ENCODE measurements around the gene C1orf105. TPM values are rescaled to one million over a fixed set of nuclear protein-coding genes. Genes with fewer than 3 reads are reported as not detected.

Gene C1orf105
- total and polyA plus RNA-seq, 2 experiments from 2014 or later = not detected

DNA sequence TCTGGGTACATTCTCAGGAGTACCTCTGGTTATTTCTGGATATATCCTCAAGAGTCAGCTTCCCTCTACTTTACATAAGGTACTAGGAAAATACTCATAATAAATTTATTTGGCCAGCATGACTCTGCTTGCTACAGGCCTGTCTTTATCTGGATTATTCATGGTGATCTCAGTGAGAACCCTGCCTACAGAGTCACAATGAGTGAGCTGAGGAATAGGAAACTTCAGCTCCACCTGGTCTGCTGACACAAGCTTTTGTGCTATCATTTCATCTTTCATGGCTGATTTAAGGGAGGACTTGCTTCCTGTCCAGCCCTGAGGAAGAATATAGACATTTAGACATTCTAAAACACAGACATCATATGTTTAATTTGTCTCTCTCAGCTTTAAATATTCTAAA, 93.0 kb downstream of the C1orf105 start (continued):
- TF ChIP-seq, protein P1, sequence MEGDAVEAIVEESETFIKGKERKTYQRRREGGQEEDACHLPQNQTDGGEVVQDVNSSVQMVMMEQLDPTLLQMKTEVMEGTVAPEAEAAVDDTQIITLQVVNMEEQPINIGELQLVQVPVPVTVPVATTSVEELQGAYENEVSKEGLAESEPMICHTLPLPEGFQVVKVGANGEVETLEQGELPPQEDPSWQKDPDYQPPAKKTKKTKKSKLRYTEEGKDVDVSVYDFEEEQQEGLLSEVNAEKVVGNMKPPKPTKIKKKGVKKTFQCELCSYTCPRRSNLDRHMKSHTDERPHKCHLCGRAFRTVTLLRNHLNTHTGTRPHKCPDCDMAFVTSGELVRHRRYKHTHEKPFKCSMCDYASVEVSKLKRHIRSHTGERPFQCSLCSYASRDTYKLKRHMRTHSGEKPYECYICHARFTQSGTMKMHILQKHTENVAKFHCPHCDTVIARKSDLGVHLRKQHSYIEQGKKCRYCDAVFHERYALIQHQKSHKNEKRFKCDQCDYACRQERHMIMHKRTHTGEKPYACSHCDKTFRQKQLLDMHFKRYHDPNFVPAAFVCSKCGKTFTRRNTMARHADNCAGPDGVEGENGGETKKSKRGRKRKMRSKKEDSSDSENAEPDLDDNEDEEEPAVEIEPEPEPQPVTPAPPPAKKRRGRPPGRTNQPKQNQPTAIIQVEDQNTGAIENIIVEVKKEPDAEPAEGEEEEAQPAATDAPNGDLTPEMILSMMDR (conservative IDR thresholded peaks at IDR 0.05; ENCODE audit: low read depth in 2 of 2) = no peak
- TF ChIP-seq STAT1 (IDR thresholded peaks at IDR 0.05; ENCODE audit: unreplicated experiment) (no peak), NANOG (IDR thresholded peaks at IDR 0.05; ENCODE audit: borderline replicate concordance) (no peak), ZNF114 (CRISPR knock-in tag; IDR thresholded peaks at IDR 0.05) (no peak), JUNB (IDR thresholded peaks at IDR 0.05; ENCODE audit: unreplicated experiment) (no peak)

DNA sequence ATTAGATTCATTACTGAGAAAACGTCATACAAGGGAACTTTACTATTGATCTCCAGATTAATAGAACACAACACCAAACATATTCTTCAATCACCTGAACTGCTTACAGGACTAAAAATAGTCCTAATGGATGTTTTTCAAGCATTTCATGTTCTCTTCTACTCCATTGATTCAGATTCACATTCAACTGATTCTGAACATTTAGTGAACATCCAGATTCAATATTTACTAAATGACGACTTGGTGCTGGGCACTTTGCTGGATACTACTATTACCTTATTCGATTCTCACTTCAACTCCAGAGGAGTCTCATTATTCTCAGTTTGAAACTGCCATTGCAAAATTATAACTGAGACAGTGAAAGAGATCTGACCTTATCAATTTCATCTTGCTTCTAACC, 93.6 kb downstream of the C1orf105 start:
- no peaks in the 10 kb centered on the region for H3K36me3 ChIP-seq (ENCODE audit: insufficient read depth)
- H3K4me3 ChIP-seq = no peak overlapping the region
- H3K27me3 Mint-ChIP-seq (ENCODE audit: insufficient read depth, low read depth, poor library complexity) = no peaks in the 10 kb centered on the region
- H3K79me2 ChIP-seq (replicated peaks; ENCODE audit: insufficient read depth) = no peaks in the 10 kb centered on the region
- H3K4me1 ChIP-seq (ENCODE audit: insufficient read depth) = no peaks in the 10 kb centered on the region
- H4K20me1 ChIP-seq (replicated peaks; ENCODE audit: insufficient read depth) = no peaks in the 10 kb centered on the region
- H3K4me1 Mint-ChIP-seq = no peaks in the 10 kb centered on the region
- H3K9me3 Mint-ChIP-seq = no peaks in the 10 kb centered on the region
- DNase-seq (ENCODE audit: low spot score) (no peak), ATAC-seq (no peak)
- H2AFZ ChIP-seq = no peak overlapping the region
- H3K27ac ChIP-seq (ENCODE audit: low read depth) = no peak overlapping the region
- H3F3A ChIP-seq (replicated peaks; ENCODE audit: low read depth) = no peaks in the 10 kb centered on the region
- no peak overlapping the region for H3K27ac Mint-ChIP-seq
- H3K36me3 Mint-ChIP-seq (ENCODE audit: low read depth) = no peaks in the 10 kb centered on the region
- H3K9me2 ChIP-seq (ENCODE audit: insufficient read depth) = no peaks in the 10 kb centered on the region
- TF ChIP-seq CREB1 (CRISPR knock-in tag; IDR thresholded peaks at IDR 0.05; ENCODE audit: low read depth) (no peak), JUNB (IDR thresholded peaks at IDR 0.05; ENCODE audit: unreplicated experiment) (no peak), NANOG (IDR thresholded peaks at IDR 0.05; ENCODE audit: borderline replicate concordance) (no peak), EZH2 (IDR thresholded peaks at IDR 0.05; ENCODE audit: low read depth, unreplicated experiment) (no peak)
- TF ChIP-seq, protein P2, sequence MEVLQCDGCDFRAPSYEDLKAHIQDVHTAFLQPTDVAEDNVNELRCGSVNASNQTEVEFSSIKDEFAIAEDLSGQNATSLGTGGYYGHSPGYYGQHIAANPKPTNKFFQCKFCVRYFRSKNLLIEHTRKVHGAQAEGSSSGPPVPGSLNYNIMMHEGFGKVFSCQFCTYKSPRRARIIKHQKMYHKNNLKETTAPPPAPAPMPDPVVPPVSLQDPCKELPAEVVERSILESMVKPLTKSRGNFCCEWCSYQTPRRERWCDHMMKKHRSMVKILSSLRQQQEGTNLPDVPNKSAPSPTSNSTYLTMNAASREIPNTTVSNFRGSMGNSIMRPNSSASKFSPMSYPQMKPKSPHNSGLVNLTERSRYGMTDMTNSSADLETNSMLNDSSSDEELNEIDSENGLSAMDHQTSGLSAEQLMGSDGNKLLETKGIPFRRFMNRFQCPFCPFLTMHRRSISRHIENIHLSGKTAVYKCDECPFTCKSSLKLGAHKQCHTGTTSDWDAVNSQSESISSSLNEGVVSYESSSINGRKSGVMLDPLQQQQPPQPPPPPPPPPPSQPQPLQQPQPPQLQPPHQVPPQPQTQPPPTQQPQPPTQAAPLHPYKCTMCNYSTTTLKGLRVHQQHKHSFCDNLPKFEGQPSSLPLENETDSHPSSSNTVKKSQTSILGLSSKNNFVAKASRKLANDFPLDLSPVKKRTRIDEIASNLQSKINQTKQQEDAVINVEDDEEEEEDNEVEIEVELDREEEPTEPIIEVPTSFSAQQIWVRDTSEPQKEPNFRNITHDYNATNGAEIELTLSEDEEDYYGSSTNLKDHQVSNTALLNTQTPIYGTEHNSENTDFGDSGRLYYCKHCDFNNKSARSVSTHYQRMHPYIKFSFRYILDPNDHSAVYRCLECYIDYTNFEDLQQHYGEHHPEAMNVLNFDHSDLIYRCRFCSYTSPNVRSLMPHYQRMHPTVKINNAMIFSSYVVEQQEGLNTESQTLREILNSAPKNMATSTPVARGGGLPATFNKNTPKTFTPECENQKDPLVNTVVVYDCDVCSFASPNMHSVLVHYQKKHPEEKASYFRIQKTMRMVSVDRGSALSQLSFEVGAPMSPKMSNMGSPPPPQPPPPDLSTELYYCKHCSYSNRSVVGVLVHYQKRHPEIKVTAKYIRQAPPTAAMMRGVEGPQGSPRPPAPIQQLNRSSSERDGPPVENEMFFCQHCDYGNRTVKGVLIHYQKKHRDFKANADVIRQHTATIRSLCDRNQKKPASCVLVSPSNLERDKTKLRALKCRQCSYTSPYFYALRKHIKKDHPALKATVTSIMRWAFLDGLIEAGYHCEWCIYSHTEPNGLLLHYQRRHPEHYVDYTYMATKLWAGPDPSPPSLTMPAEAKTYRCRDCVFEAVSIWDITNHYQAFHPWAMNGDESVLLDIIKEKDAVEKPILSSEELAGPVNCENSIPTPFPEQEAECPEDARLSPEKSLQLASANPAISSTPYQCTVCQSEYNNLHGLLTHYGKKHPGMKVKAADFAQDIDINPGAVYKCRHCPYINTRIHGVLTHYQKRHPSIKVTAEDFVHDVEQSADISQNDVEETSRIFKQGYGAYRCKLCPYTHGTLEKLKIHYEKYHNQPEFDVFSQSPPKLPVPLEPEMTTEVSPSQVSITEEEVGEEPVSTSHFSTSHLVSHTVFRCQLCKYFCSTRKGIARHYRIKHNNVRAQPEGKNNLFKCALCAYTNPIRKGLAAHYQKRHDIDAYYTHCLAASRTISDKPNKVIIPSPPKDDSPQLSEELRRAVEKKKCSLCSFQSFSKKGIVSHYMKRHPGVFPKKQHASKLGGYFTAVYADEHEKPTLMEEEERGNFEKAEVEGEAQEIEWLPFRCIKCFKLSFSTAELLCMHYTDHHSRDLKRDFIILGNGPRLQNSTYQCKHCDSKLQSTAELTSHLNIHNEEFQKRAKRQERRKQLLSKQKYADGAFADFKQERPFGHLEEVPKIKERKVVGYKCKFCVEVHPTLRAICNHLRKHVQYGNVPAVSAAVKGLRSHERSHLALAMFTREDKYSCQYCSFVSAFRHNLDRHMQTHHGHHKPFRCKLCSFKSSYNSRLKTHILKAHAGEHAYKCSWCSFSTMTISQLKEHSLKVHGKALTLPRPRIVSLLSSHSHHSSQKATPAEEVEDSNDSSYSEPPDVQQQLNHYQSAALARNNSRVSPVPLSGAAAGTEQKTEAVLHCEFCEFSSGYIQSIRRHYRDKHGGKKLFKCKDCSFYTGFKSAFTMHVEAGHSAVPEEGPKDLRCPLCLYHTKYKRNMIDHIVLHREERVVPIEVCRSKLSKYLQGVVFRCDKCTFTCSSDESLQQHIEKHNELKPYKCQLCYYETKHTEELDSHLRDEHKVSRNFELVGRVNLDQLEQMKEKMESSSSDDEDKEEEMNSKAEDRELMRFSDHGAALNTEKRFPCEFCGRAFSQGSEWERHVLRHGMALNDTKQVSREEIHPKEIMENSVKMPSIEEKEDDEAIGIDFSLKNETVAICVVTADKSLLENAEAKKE (CRISPR knock-in tag; IDR thresholded peaks at IDR 0.05) = no peak
- no peaks in the 10 kb centered on the region for H3K27me3 ChIP-seq (ENCODE audit: insufficient read depth)
- no peak overlapping the region for H3K4me2 ChIP-seq
- no peak overlapping the region for H3K4me3 Mint-ChIP-seq
